IMR-90 (cell line): ENCODE results near the gene AQP9. TPM values are rescaled to one million over a fixed set of nuclear protein-coding genes. Genes with fewer than 3 reads are reported as not detected.

Experiments used
- ATAC-seq: fragments of 200-7000 bp; cut with Tn5 transposase; 2 replicates; pipeline ENCODE4 v1.9.1; 2020; ENCODE audit warnings: low read depth, mild to moderate bottlenecking, moderate library complexity
- BruUV-seq: library from RNA; stranded (reverse); fragments of 400-500 nt; replicated peaks from 2 replicates; lab custom pipeline; 2021; lab: Mats Ljungman, UMichigan
- CTCF ChIA-PET: fragments of 300-600 bp; formaldehyde crosslinking; extraction: SDS; loops from one replicate; lab custom pipeline; 2021; ENCODE audit warnings: antibody characterized with exemption; lab: Yijun Ruan, JAX
- POLR2A ChIA-PET: fragments of 300-600 bp; sonication (Branson Sonifier 250); formaldehyde crosslinking; loops from one replicate; lab custom pipeline; 2022; ENCODE audit warnings: antibody characterized with exemption; ENCODE audit not compliant: unreplicated experiment; lab: Charles Lee
- DNase-seq: peaks from one replicate; pipeline ENCODE4 v3.0.0; 2013
- H2AFZ ChIP-seq: replicated peaks from 2 replicates; pipeline ENCODE3; 2013; ENCODE audit warnings: low read length, mild to moderate bottlenecking; ENCODE audit not compliant: poor library complexity
- H2AK5ac ChIP-seq: 2 replicates; pipeline ENCODE4 v1.6.1; 2013; ENCODE audit warnings: low read depth, low read length, inconsistent platforms
- H2AK9ac ChIP-seq: replicated peaks from 2 replicates; pipeline ENCODE3; 2013; ENCODE audit warnings: mild to moderate bottlenecking, low read depth, low read length, moderate library complexity; ENCODE audit not compliant: poor library complexity
- H2BK120ac ChIP-seq: 2 replicates; pipeline ENCODE4 v1.6.1; 2013; ENCODE audit warnings: low read depth, low read length, inconsistent platforms
- H2BK15ac ChIP-seq: 3 replicates; pipeline ENCODE4 v1.6.1; 2013; ENCODE audit warnings: low read depth, low read length, inconsistent platforms
- H2BK20ac ChIP-seq: 2 replicates; pipeline ENCODE4 v1.6.1; 2013; ENCODE audit warnings: low read depth, mild to moderate bottlenecking, inconsistent platforms, low read length, moderate library complexity
- H2BK5ac ChIP-seq: 2 replicates; pipeline ENCODE4 v1.6.1; 2013; ENCODE audit warnings: mild to moderate bottlenecking, low read depth, low read length, inconsistent platforms; ENCODE audit not compliant: poor library complexity, severe bottlenecking
- H3K14ac ChIP-seq: replicated peaks from 2 replicates; pipeline ENCODE4 v1.6.1; 2013; ENCODE audit warnings: low read depth, low read length, inconsistent platforms
- H3K18ac ChIP-seq: 2 replicates; pipeline ENCODE4 v1.6.1; 2013; ENCODE audit warnings: low read depth, low read length, control low read depth
- H3K23ac ChIP-seq: 2 replicates; pipeline ENCODE4 v1.6.1; 2013; ENCODE audit warnings: low read depth, low read length, inconsistent platforms
- H3K27ac ChIP-seq: 2 replicates; pipeline ENCODE4 v1.5.1; 2013; ENCODE audit warnings: mild to moderate bottlenecking, control low read depth, low read length; ENCODE audit not compliant: insufficient read depth
- H3K27me3 ChIP-seq: 2 replicates; pipeline ENCODE4 v1.6.1; 2013; ENCODE audit warnings: low read length; ENCODE audit not compliant: control insufficient read depth, insufficient read depth
- H3K36me3 ChIP-seq: 2 replicates; pipeline ENCODE4 v1.6.1; 2013; ENCODE audit warnings: low read length, mixed read lengths; ENCODE audit not compliant: control insufficient read depth, insufficient read depth
- H3K4ac ChIP-seq: 2 replicates; pipeline ENCODE4 v1.6.1; 2013; ENCODE audit warnings: low read depth, low read length, inconsistent platforms
- H3K4me1 ChIP-seq: 2 replicates; pipeline ENCODE4 v1.6.1; 2013; ENCODE audit warnings: low read length, mixed read lengths; ENCODE audit not compliant: control insufficient read depth, insufficient read depth
- H3K4me2 ChIP-seq: 2 replicates; pipeline ENCODE4 v1.6.1; 2013; ENCODE audit warnings: low read depth, mild to moderate bottlenecking, control low read depth, low read length, moderate library complexity
- H3K4me3 ChIP-seq: 2 replicates; pipeline ENCODE4 v1.5.1; 2013; ENCODE audit warnings: low read depth, mild to moderate bottlenecking, control low read depth, low read length, moderate library complexity; ENCODE audit not compliant: insufficient read depth
- H3K56ac ChIP-seq: 2 replicates; pipeline ENCODE4 v1.6.1; 2013; ENCODE audit warnings: low read length, inconsistent platforms; ENCODE audit not compliant: insufficient read depth; ENCODE audit errors: extremely low read depth
- H3K79me1 ChIP-seq, 2 experiments: 2 replicates each; pipeline ENCODE4 v1.6.1; 2013; ENCODE audit warnings: low read length in 2 of 2, inconsistent platforms in 1 of 2, low read depth in 1 of 2
- H3K9ac ChIP-seq: 2 replicates; pipeline ENCODE4 v1.6.1; 2013; ENCODE audit warnings: low read depth, low read length, control low read depth
- H3K9me1 ChIP-seq: 2 replicates; pipeline ENCODE4 v1.6.1; 2013; ENCODE audit warnings: low read length, inconsistent platforms; ENCODE audit not compliant: insufficient read depth
- H3K9me3 ChIP-seq: 2 replicates; pipeline ENCODE4 v1.6.1; 2013; ENCODE audit warnings: low read length; ENCODE audit not compliant: control insufficient read depth, insufficient read depth
- H4K20me1 ChIP-seq: 2 replicates; pipeline ENCODE4 v1.6.1; 2013; ENCODE audit warnings: low read length, inconsistent platforms; ENCODE audit not compliant: insufficient read depth
- H4K5ac ChIP-seq: 2 replicates; pipeline ENCODE4 v1.6.1; 2013; ENCODE audit warnings: mild to moderate bottlenecking, low read depth, low read length, control low read depth
- H4K8ac ChIP-seq, 2 experiments: 2 replicates each; pipeline ENCODE4 v1.6.1; 2013; ENCODE audit warnings: low read depth in 2 of 2, low read length in 2 of 2, control low read depth in 1 of 2, inconsistent platforms in 1 of 2
- H4K91ac ChIP-seq: 2 replicates; pipeline ENCODE4 v1.6.1; 2013; ENCODE audit warnings: low read depth, low read length, inconsistent platforms; ENCODE audit not compliant: insufficient read depth
- CEBPB ChIP-seq: IDR thresholded peaks from 2 replicates; pipeline ENCODE4 v1.6.1; 2012; ENCODE audit warnings: low read depth, low read length, improper control_type of control experiment
- CHD1 ChIP-seq: IDR thresholded peaks from 2 replicates; pipeline ENCODE4 v1.6.1; 2012; ENCODE audit warnings: low read depth, low read length, improper control_type of control experiment
- FOS ChIP-seq: fragments of 150-350 bp; IDR thresholded peaks from 2 replicates; pipeline ENCODE4 v1.6.1; 2016; ENCODE audit warnings: low read depth, low read length
- MAFK ChIP-seq: IDR thresholded peaks from 2 replicates; pipeline ENCODE4 v1.6.1; 2012; ENCODE audit warnings: low read depth, low read length, improper control_type of control experiment
- MXI1 ChIP-seq: IDR thresholded peaks from 2 replicates; pipeline ENCODE4 v1.6.1; 2012; ENCODE audit warnings: low read depth, mild to moderate bottlenecking, low read length, moderate library complexity, borderline replicate concordance
- NFE2L2 ChIP-seq: fragments of 150-350 bp; IDR thresholded peaks from 2 replicates; pipeline ENCODE4 v1.6.1; 2016; ENCODE audit warnings: low read depth, mild to moderate bottlenecking, low read length
- POLR2A ChIP-seq: IDR thresholded peaks from 2 replicates; pipeline ENCODE4 v1.6.1; 2012; ENCODE audit warnings: mild to moderate bottlenecking, low read depth, low read length
- RAD21 ChIP-seq: IDR thresholded peaks from 2 replicates; pipeline ENCODE4 v1.6.1; 2012; ENCODE audit warnings: low read length, improper control_type of control experiment
- RCOR1 ChIP-seq: IDR thresholded peaks from 2 replicates; pipeline ENCODE4 v1.6.1; 2012; ENCODE audit warnings: mild to moderate bottlenecking, low read length, improper control_type of control experiment; ENCODE audit not compliant: insufficient replicate concordance
- RFX5 ChIP-seq: IDR thresholded peaks from 2 replicates; pipeline ENCODE4 v1.8.0; 2012; ENCODE audit warnings: low read depth, mild to moderate bottlenecking, low read length, moderate library complexity
- SMC3 ChIP-seq: fragments of 150-350 bp; IDR thresholded peaks from 2 replicates; pipeline ENCODE4 v1.6.1; 2016; ENCODE audit warnings: low read depth, mild to moderate bottlenecking, antibody characterized with exemption, low read length, moderate library complexity
- WGBS, 2 experiments: methylation state at CpG; one replicate each; pipeline versions ENCODE4 v1.1.5 to v1.1.7; 2013; ENCODE audit warnings: missing lambda C conversion rate in 2 of 2; ENCODE audit not compliant: insufficient read length in 1 of 2; ENCODE audit errors: extremely low coverage in 2 of 2; 5-methylcytosine and 5-hydroxymethylcytosine counted together
- dilution Hi-C: fragments of 300-500 bp; cut with HindIII; formaldehyde crosslinking; loops from one replicate; pipeline ENCODE4 v1.14.3; 2018; ENCODE audit warnings: low sequenced_read_pairs; ENCODE audit not compliant: unreplicated experiment
- in situ Hi-C: fragments of 300-500 bp; cut with MboI; formaldehyde crosslinking; loops from 3 replicates; pipeline ENCODE4 v1.14.3; 2019; ENCODE audit warnings: low sequenced_read_pairs, inconsistent platforms, mixed read lengths
- intact Hi-C: fragments of 100-400 bp; cut with micrococcal nuclease; formaldehyde crosslinking; loops from 2 replicates; pipeline ENCODE4 v1.10.0; 2022
- polyA plus RNA-seq, 3 experiments: library from polyadenylated mRNA; depleted of rRNA; stranded (reverse); fragments of >200 nt; gene quantifications; 2 replicates each; pipeline ENCODE4 v1.2.3, GENCODE V29; 2012; ENCODE audit warnings: low replicate concordance in 1 of 3
- total RNA-seq: library from RNA; depleted of rRNA; stranded (reverse); fragments of >200 nt; gene quantifications from 2 replicates; pipeline ENCODE4 v1.2.3, GENCODE V29; 2012
- TF ChIP-seq, protein P1 (sequence below): conservative IDR thresholded peaks from 2 replicates; pipeline ENCODE4 v1.5.1; 2012; ENCODE audit warnings: mild to moderate bottlenecking, low read depth, low read length, improper control_type of control experiment

AQP9 gene
- total and polyA plus RNA-seq, 2 of the 4 experiments (the other 2 are of a cell fraction), result not detected

DNA sequence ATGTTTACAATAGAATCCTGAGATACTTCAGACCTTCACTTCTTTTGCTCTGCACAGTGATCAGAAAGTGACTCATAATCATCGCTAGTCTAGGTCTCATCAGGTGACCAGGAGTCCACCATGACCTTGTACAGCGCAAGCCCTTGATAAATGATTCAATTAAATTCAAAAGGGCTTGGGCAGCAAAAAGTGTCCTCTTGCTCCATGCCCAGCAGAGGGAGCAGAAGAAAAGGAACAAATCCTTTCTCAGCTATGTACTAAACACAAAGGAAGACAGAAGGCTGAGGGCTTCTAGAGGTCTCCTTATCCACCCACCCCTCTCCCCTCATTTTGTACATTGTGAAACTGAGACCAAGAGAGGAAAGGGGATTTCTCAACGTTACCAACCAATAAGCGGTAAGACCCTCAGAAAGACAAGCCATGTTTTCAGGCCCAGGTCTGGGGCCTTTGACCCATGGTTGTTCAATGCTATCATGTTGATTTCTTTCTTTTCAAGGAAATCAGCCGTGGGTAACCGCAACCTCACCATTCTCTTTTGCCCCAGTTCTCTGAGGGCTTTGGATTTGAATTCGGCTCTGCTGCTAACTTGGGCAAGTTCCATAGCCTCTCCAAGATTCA is 74.8 kb downstream of the AQP9 start:
- H4K91ac ChIP-seq, result no peak overlapping the region
- DNase-seq, result peak; percentile 55

More for the DNA sequence above, 74.8 kb downstream of the AQP9 start:
- no CpG with 5 or more reads among the region's 7 CpGs for WGBS, 2 experiments
- no peak overlapping the region for H3K56ac ChIP-seq
- ChIA-PET POLR2A (no interaction called here), CTCF (interaction anchor here (0.8 to 1.4 kb wide), 7 partner anchors 9 to 718 kb away, joined by 3 to 5 read pairs (median 3); partner anchors contain the start of gene ADAM10)
- H2BK15ac ChIP-seq, result no peak overlapping the region; the same call in 2 of the 3 replicates
- no peaks in the 10 kb centered on the region for H3K27me3 ChIP-seq
- no peak overlapping the region for H2BK5ac ChIP-seq
- H3K27ac ChIP-seq, result no peak overlapping the region
- H3K14ac ChIP-seq, result no peak overlapping the region
- no peaks in the 10 kb centered on the region for H3K79me1 ChIP-seq
- TF ChIP-seq POLR2A (no peak), MAFK (peak; percentile 6; the same call in 1 of the 2 replicates), NFE2L2 (no peak), RCOR1 (no peak), RFX5 (no peak), FOS (no peak), MXI1 (no peak), CEBPB (no peak), RAD21 (peak; percentile 54), CHD1 (no peak), SMC3 (peak; percentile 55)
- TF ChIP-seq, protein P1, sequence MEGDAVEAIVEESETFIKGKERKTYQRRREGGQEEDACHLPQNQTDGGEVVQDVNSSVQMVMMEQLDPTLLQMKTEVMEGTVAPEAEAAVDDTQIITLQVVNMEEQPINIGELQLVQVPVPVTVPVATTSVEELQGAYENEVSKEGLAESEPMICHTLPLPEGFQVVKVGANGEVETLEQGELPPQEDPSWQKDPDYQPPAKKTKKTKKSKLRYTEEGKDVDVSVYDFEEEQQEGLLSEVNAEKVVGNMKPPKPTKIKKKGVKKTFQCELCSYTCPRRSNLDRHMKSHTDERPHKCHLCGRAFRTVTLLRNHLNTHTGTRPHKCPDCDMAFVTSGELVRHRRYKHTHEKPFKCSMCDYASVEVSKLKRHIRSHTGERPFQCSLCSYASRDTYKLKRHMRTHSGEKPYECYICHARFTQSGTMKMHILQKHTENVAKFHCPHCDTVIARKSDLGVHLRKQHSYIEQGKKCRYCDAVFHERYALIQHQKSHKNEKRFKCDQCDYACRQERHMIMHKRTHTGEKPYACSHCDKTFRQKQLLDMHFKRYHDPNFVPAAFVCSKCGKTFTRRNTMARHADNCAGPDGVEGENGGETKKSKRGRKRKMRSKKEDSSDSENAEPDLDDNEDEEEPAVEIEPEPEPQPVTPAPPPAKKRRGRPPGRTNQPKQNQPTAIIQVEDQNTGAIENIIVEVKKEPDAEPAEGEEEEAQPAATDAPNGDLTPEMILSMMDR, result peak; percentile 62
- H4K8ac ChIP-seq, result no peak overlapping the region
- H2AK9ac ChIP-seq, result no peak overlapping the region
- H2BK20ac ChIP-seq, result no peak overlapping the region
- no peak overlapping the region for H3K18ac ChIP-seq
- no peaks in the 10 kb centered on the region for H4K20me1 ChIP-seq
- H2AFZ ChIP-seq, result peak overlapping the region; percentile 27
- H3K4me2 ChIP-seq, result no peak overlapping the region
- H3K4me1 ChIP-seq, result no peaks in the 10 kb centered on the region
- H2BK120ac ChIP-seq, result no peak overlapping the region
- no peaks in the 10 kb centered on the region for H3K36me3 ChIP-seq
- no peak overlapping the region for H3K4ac ChIP-seq
- dilution Hi-C loops (no loop called here), in situ Hi-C loops (loop anchor here (25.0 kb wide), 1 partner anchor 1274 kb away; no protein-coding TSS in a partner anchor), intact Hi-C loops (loop anchor here (10.0 kb wide), 1 partner anchor 1312 kb away; no protein-coding TSS in a partner anchor)
- no peak overlapping the region for H3K4me3 ChIP-seq
- no peaks in the 10 kb centered on the region for H3K9me3 ChIP-seq
- no peak overlapping the region for H3K23ac ChIP-seq
- no peaks in the 10 kb centered on the region for H3K9me1 ChIP-seq
- peak; percentile 92 for ATAC-seq
- no peak overlapping the region for H4K5ac ChIP-seq
- no peak overlapping the region for H2AK5ac ChIP-seq
- BruUV-seq, result no TSS peak
- H3K9ac ChIP-seq, result no peak overlapping the region
